ENCODE measurements around the gene ISG15.
"Not testable (repeated sequence)": the region's sequence is repeated elsewhere in the genome, so short reads cannot be mapped to it uniquely, and the experiment has no call there.

Gene ISG15

DNA sequence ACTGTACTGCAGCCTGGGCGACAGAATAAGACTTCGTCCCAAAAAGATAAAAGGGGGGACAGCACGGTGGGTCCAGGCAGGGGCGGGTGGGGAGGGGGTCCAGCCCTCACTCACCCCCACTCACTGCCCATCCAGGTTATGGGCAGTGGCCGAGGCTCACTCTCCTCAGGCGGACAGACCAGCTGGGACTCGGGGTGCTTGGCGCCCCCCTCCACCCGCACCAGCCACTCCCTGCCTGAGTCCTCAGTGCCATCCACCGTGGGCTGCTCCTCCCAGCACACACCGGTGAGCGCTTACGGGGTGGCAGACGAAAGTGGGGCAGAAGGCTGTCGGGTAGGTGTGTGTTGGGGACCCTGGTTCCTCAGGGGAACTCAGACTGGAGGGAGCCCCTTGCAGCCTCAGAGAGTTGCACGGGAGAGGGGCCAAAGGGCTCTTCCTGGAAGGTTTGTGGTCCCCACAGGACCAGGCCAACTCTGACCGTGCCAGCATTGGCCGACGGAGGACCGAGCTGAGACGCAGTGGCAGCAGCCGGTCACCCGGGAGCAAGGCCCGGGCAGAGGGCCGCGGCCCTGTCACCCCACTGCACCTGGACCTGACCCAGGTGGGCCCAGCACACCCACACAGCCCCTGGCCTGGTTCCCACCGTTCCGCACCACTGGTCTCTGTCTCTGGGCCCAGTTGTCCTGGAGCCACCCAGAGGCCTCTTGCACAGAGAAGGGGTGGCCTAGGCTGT, 40.4 kb upstream of the ISG15 start:
- Mint-ChIP-seq H3K9me3 (no peaks in the 10 kb centered on the region), H3K4me3 (no peak overlapping the region), H3K36me3 (ENCODE audit: low read depth) (peaks cover 2% of the 10 kb centered on the region), H3K4me1 (peaks cover 3% of the 10 kb centered on the region), H3K27me3 (peaks cover 26% of the 10 kb centered on the region), H3K27ac (no peak overlapping the region)
- DNase-seq (no peak), ATAC-seq (no peak)

DNA sequence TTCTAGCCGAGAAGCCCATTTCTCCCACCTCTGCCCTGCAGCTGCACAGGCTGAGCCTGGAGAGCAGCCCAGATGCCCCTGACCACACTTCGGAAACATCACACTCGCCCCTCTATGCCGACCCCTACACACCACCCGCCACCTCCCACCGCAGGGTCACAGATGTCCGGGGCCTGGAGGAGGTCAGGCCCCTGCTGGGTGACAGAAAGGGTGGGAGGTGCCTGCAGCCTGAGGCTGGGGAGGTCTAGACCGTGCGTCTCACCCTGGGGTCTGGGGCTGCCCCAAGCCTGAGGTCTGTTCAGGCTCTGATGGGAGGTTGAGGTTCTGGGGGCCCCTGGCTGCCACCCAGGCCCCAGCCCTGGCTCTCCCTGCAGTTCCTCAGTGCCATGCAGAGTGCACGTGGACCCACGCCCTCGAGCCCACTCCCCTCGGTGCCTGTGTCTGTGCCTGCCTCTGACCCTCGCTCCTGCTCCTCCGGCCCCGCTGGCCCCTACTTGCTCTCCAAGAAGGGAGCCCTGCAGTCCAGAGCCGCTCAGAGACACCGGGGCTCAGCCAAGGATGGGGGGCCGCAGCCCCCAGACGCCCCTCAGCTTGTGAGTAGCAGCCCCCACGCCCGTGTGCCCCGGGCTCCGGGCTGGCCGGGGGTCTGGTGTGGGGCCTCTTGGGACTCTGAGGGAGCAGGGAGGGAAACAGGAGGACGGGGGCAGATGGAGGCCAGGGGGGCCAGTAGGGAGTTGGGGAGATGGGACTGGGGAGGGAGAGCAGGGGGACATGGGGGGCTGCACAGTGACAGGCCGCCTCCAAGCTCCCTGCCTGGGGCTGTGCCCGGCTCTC, 39.6 kb upstream of the ISG15 start:
- Mint-ChIP-seq H3K27me3 (peaks cover 25% of the 10 kb centered on the region), H3K36me3 (ENCODE audit: low read depth) (peaks cover 2% of the 10 kb centered on the region), H3K4me3 (no peak overlapping the region), H3K4me1 (peaks cover 6% of the 10 kb centered on the region), H3K9me3 (no peaks in the 10 kb centered on the region), H3K27ac (no peak overlapping the region)
- DNase-seq = no peak
- ATAC-seq = no peak

DNA sequence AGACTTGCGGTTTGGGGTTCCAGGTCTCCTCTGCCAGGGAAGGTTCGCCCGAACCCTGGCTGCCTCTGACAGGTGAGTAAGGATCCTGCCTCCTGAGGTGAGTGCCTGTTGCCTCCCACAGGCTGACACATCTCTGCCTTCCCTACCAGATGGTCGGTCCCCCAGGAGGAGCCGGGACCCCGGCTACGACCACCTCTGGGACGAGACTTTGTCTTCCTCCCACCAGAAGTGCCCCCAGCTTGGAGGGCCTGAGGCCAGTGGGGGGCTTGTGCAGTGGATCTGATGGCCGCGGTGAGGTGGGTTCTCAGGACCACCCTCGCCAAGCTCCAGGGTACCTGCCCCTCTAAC, 39.0 kb upstream of the ISG15 start:
- Mint-ChIP-seq H3K4me1 (peaks cover 6% of the 10 kb centered on the region), H3K4me3 (no peak overlapping the region), H3K27ac (no peak overlapping the region), H3K36me3 (ENCODE audit: low read depth) (peaks cover 2% of the 10 kb centered on the region), H3K9me3 (no peaks in the 10 kb centered on the region), H3K27me3 (peaks cover 23% of the 10 kb centered on the region)
- ATAC-seq (no peak), DNase-seq (no peak)

DNA sequence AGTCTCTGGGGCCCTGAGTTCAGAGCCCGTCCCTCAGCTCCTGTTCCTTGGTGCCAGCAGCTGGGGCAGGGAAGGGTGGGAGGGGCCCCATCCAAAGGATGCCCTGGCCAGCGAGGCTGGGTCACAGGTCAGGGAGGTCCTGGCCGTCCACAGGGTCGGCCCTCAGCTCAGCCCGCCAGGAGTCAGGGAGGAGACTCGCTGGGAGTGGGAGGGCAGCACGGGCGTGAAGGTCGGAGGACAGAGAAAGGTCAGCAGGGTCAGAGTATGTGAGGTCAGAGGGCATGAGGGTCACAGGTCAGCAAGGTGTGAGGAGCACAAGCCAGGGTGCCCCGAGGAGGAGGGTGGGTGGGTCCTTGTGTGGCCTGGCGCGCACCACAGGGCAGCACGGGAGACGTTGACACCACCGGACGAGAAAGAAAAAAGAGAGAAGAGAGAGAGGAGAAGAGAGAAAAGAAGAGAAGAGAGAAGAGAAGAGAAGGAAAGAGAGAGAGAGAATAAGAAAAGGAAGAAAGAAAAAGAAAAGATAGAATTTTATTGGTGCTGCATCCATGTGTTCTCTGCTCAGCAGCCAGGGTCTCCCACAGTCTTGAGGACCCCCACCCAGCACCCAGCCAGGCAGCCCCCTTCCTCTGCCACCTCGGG, 38.5 kb upstream of the ISG15 start:
- no peak overlapping the region for H3K4me3 Mint-ChIP-seq
- no peak overlapping the region for H3K27ac Mint-ChIP-seq
- H3K27me3 Mint-ChIP-seq = peaks cover 18% of the 10 kb centered on the region
- DNase-seq (no peak), ATAC-seq (no peak)
- H3K9me3 Mint-ChIP-seq = no peaks in the 10 kb centered on the region
- peaks cover 6% of the 10 kb centered on the region for H3K4me1 Mint-ChIP-seq
- no peaks in the 10 kb centered on the region for H3K36me3 Mint-ChIP-seq (ENCODE audit: low read depth)

DNA sequence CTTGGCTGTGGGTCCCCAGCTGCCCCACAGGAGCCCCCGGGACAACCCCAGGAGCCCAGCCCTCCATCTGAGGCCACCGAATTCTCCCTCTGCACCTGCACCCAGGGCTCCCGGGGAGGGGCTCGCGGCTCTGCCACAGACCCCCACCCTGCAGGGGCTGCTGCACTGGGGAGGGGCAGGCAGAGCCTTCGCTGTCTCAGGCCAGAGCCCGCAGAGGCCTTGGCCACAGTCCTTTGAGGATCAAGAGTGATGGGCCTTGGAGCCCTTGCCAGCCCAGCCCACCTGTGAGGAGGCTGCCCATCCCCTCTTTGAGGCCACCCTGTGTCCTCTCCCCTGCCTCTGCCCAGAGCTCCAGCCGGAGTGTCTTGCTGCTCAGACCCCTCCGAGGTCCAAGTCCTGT, 37.9 kb upstream of the ISG15 start:
- no peak for DNase-seq
- Mint-ChIP-seq H3K4me1 (peaks cover 6% of the 10 kb centered on the region), H3K27ac (no peak overlapping the region), H3K27me3 (peaks cover 18% of the 10 kb centered on the region), H3K9me3 (no peaks in the 10 kb centered on the region), H3K36me3 (ENCODE audit: low read depth) (no peaks in the 10 kb centered on the region), H3K4me3 (no peak overlapping the region)
- no peak for ATAC-seq

DNA sequence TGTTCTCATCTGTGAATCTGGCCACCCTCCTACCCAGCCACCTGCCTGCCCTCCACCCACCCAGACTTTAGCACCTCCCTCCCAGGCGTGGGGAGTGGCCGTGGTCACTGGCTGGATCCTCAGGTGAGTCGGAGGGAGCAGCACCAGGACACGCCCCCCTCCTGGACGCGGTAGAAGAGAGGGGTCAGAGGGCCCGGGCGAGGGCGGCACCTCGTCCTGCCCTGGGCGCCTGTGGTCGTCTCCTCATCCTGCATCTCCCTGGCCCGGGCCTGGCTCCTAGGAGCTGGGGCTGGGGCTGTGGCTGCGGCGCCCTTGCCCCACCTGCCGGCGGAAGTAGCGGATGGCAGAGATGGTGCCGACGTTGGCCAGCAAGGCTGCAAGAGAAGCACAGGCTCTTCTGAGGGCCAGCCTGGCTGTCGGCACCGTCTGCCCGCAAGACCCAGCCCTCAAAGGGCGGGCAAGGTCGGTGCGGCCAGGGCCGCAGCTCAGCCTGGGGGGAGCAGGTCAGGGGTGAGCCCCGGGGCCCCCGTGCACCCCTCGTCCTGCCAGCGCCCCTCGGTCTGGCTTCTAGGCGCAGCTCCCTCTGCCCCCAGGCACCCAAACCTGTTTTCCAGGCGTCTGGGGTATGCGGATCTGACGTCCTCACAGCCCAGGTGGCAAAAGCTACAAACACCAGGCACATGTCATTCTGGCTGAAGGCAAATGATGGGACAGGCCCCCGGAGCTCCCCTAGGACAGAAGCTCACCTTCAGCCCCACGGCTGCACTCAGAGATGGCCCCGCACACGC, 37.2 kb upstream of the ISG15 start:
- Mint-ChIP-seq H3K9me3 (no peaks in the 10 kb centered on the region), H3K36me3 (ENCODE audit: low read depth) (no peaks in the 10 kb centered on the region), H3K4me1 (peaks cover 6% of the 10 kb centered on the region), H3K4me3 (no peak overlapping the region), H3K27ac (no peak overlapping the region), H3K27me3 (peaks cover 18% of the 10 kb centered on the region)
- DNase-seq (peak; percentile 57), ATAC-seq (peak; percentile 66)

DNA sequence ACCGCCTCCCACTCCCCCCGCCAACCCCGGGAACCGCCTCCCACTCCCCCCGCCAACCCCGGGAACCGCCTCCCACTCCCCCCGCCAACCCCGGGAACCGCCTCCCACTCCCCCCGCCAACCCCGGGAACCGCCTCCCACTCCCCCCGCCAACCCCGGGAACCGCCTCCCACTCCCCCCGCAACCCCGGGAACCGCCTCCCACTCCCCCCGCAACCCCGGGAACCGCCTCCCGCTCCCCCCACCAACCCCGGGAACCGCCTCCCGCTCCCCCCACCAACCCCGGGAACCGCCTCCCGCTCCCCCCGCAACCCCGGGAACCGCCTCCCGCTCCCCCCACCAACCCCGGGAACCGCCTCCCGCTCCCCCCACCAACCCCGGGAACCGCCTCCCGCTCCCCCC, 36.5 kb upstream of the ISG15 start:
- ATAC-seq; H3K4me1 Mint-ChIP-seq; H3K27ac Mint-ChIP-seq; H3K9me3 Mint-ChIP-seq; DNase-seq; H3K4me3 Mint-ChIP-seq; H3K36me3 Mint-ChIP-seq (ENCODE audit: low read depth): not testable (repeated sequence)
- H3K27me3 Mint-ChIP-seq = peaks cover 18% of the 10 kb centered on the region

DNA sequence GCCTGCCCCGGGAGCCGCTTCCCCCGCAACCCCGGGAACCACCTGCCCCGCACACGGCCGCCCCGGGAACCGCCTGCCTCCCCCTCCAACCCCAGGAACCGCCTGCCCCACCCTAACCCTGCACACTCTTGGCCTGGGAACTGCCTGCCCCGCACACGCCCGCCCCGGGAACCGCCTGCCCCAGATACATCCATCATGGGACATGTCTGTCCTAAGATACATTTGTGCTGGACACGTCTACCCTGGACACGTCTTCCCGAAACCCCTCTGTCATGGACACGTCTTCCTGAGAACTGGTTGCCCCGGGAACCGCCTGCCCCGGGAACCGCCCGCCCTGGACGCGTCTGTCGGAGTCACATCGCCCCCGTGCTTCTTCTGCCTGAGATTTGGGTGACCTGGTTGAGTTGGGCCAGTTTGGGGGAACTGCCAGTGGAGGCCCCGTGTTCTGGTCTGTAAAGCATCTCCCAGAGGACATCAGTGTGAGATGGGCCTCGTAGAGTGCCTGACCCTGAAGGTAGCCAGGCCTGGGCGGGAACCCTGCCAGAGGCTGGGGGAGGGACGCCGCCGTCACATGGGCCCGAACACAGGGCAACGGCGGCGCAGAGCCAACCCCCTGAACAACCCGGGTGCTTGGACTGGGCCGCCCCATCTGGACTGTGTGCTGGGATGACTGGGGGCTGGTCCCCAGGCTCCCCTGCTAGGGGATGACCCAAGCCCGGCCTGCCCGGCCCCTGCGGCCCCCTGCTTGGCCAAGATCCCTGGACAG, 35.0 kb upstream of the ISG15 start:
- Mint-ChIP-seq H3K27ac (no peak overlapping the region), H3K36me3 (ENCODE audit: low read depth) (no peaks in the 10 kb centered on the region), H3K9me3 (no peaks in the 10 kb centered on the region), H3K27me3 (peaks cover 20% of the 10 kb centered on the region), H3K4me3 (no peak overlapping the region), H3K4me1 (peaks cover 6% of the 10 kb centered on the region)
- DNase-seq = no peak
- ATAC-seq = no peak

DNA sequence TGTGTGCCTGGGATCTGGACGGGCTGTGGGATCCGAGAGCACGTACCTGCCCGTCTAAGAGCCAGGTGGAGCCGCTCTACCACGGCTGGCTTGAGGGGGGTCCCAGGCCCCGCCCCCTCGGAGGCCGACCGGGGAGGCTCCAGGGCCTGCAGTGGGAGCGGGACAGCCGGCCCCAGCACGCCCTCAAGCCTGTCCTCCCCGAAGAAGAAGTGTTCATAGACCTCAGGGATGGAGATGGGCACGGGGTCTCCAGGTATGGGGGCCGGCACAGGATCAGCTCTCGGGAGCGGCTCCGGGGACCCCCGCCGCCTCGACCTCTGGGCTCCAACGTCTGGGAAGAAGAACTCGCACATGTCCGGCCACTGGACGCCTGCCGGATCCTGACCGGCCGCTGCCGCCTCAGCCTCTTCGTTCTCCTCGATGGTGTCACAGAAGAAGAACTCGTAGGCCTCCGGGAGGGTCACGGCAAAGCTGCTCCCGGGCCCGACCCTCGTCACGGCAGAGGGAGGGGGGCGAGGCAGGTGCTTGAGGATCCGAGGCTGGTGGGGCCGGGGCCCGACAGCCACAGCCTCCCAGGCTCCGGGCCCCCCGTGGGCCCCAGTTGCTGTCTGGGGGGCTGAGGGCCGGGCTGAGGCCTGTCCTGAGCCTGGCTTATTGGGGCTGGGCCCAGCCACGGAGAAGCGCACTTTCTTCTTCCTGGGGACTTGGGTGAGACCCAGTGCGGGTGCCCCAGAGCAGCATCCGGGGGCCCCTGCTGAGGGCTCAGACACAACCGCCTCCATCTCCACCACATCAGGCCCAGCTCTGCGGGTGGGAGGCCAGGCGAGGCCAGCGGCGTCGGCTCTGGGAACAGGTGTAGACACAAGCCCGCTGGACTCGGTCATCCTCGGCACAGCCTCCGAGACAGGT, 34.2 kb upstream of the ISG15 start:
- DNase-seq = no peak
- Mint-ChIP-seq H3K4me3 (no peak overlapping the region), H3K9me3 (no peaks in the 10 kb centered on the region), H3K27ac (no peak overlapping the region), H3K4me1 (peaks cover 6% of the 10 kb centered on the region), H3K27me3 (peaks cover 20% of the 10 kb centered on the region), H3K36me3 (ENCODE audit: low read depth) (no peaks in the 10 kb centered on the region)
- ATAC-seq = no peak

DNA sequence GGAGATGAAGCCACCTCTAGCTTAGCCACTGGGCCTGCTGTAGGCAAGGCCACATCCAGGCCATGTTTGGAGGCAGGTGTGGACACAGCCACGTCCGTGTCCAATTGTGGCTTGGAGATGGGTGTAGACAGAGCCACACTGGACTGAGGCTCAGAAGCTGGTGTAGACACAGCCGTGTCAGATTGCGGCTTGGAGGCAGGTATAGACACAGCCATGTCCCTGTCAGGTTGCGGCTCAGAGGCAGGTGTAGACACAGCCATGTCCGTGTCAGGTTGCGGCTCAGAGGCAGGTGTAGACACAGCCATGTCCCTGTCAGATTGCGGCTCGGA, 33.6 kb upstream of the ISG15 start:
- H3K9me3 Mint-ChIP-seq = no peaks in the 10 kb centered on the region
- ATAC-seq = no peak
- H3K36me3 Mint-ChIP-seq (ENCODE audit: low read depth) = no peaks in the 10 kb centered on the region
- H3K4me3 Mint-ChIP-seq = no peak overlapping the region
- H3K27me3 Mint-ChIP-seq = peaks cover 19% of the 10 kb centered on the region
- no peak for DNase-seq
- peaks cover 6% of the 10 kb centered on the region for H3K4me1 Mint-ChIP-seq
- H3K27ac Mint-ChIP-seq = no peak overlapping the region

DNA sequence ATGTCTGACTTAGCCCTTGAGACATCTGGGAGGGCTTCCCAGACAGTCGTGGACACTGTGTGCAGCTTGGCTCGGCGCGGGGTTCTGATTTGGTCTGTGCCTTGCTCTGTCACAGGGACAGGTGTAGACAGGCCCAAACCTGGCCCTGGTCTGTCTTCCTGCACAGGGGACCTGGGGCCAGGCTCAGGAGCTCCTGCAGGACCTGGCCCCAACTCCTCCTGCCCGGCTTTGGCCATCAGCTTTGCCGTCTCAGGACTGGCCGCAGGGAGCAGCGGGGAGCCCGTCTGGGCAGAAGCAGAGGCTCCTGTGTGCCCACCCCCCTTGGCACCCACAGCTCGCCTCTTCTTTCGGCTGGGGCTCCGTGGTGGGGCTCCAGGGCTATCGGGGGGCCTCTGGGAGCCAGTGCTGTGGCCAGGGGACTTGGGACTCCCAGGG, 33.1 kb upstream of the ISG15 start:
- Mint-ChIP-seq H3K9me3 (no peaks in the 10 kb centered on the region), H3K4me3 (no peak overlapping the region), H3K27ac (no peak overlapping the region), H3K27me3 (peaks cover 17% of the 10 kb centered on the region), H3K4me1 (peaks cover 6% of the 10 kb centered on the region), H3K36me3 (ENCODE audit: low read depth) (no peaks in the 10 kb centered on the region)
- DNase-seq (no peak), ATAC-seq (no peak)

DNA sequence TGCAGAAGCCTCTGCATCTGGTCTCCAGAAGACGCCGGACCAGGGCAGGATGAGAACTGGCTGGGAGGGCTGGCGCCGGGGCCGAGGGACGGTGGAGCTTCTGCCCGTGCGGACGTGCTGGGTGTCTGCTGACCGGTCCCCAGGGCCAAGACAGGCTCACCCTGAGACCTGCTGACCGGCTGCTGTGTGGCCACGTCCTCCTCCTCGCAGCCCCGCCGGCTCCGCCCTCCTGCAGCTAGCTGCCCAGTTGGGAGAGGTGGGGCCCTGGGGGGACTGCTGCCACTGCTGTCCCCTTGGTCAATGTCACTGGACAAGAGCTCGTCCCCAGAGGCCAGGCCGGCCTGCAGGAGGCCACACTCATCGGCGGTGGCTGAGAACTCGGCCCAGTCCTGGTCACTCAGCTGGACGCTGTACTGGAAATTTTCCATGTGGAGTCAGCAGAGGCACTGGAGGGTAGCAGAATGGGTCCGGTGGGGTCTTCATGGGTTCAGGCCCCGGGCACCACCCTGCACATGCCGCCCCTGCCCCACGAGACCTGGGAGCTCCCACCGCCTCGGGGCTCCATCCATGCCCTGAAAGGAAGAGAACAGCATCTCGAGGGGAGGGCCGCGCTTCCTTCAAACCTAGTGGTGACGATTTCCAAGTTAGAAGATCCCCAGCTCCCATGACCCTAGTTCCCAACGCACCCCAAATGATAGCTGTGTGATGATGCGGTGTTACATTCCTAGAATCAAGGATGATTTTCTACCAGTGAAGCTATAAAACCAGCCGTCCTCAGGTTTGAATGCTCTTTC, 32.5 kb upstream of the ISG15 start:
- Mint-ChIP-seq H3K4me3 (no peak overlapping the region), H3K27ac (no peak overlapping the region), H3K27me3 (peaks cover 17% of the 10 kb centered on the region), H3K9me3 (no peaks in the 10 kb centered on the region), H3K4me1 (peaks cover 5% of the 10 kb centered on the region), H3K36me3 (ENCODE audit: low read depth) (no peaks in the 10 kb centered on the region)
- DNase-seq = no peak
- ATAC-seq = no peak
